ENCODE results near the gene DNAJB9.

DNAJB9 gene

GRCh38 chr7:108598914-108599580 lies 29.4 kb downstream of the DNAJB9 start:
- POLR2A ChIA-PET = no interaction called here
- H3K27ac ChIP-seq (ENCODE audit: extremely low read depth, low read depth, low read length) = no peak overlapping the region
- H3K4me1 ChIP-seq (ENCODE audit: control insufficient read depth, insufficient read depth, low read length) = no peaks in the 10 kb centered on the region
- H3K4me3 ChIP-seq (ENCODE audit: low read depth, low read length) = no peak overlapping the region
- no peaks in the 10 kb centered on the region for H3K9me3 ChIP-seq (ENCODE audit: control insufficient read depth, insufficient read depth, low read depth, low read length)
- TF ChIP-seq ZNF362 (tag by site-specific recombination; IDR thresholded peaks at IDR 0.05) (no peak), PRDM2 (tag by site-specific recombination; IDR thresholded peaks at IDR 0.05; ENCODE audit: borderline replicate concordance) (no peak)
- no peaks in the 10 kb centered on the region for H3K36me3 ChIP-seq (ENCODE audit: control insufficient read depth in 2 of 2, insufficient read depth in 1 of 2, low read length in 2 of 2)
- CTCF ChIA-PET = no interaction called here

- ChIA-PET CTCF (no interaction called here), POLR2A (no interaction called here)
- H3K27ac ChIP-seq (ENCODE audit: extremely low read depth, low read depth, low read length) = no peak overlapping the region
- H3K4me1 ChIP-seq (ENCODE audit: control insufficient read depth, insufficient read depth, low read length) = no peaks in the 10 kb centered on the region
- H3K9me3 ChIP-seq (ENCODE audit: control insufficient read depth, insufficient read depth, low read depth, low read length) = no peaks in the 10 kb centered on the region
- no peak overlapping the region for H3K4me3 ChIP-seq (ENCODE audit: low read depth, low read length)
- no peaks in the 10 kb centered on the region for H3K36me3 ChIP-seq (ENCODE audit: control insufficient read depth in 2 of 2, insufficient read depth in 1 of 2, low read length in 2 of 2)
- TF ChIP-seq ZSCAN18 (tag by site-specific recombination; IDR thresholded peaks at IDR 0.05) (no peak), GFI1B (tag by site-specific recombination; IDR thresholded peaks at IDR 0.05) (no peak), ZNF555 (tag by site-specific recombination; conservative IDR thresholded peaks at IDR 0.05) (no peak), YY1 (tag by site-specific recombination; IDR thresholded peaks at IDR 0.05) (no peak), PRDM2 (tag by site-specific recombination; IDR thresholded peaks at IDR 0.05; ENCODE audit: borderline replicate concordance) (no peak), ZNF248 (tag by site-specific recombination; IDR thresholded peaks at IDR 0.05) (no peak), ZNF664 (tag by site-specific recombination; IDR thresholded peaks at IDR 0.05) (no peak), PRDM4 (tag by site-specific recombination; IDR thresholded peaks at IDR 0.05) (no peak), ZNF202 (tag by site-specific recombination; IDR thresholded peaks at IDR 0.05; ENCODE audit: borderline replicate concordance) (no peak), ZNF449 (tag by site-specific recombination; IDR thresholded peaks at IDR 0.05) (no peak), CTCF (tag by site-specific recombination; IDR thresholded peaks at IDR 0.05) (no peak)
Observed at GRCh38 chr7:108600399-108600798, 30.7 kb downstream of the DNAJB9 start.
